CD4-positive, alpha-beta T cell (primary cell): ENCODE data around the gene DDX53. TPM values are rescaled to one million over a fixed set of nuclear protein-coding genes. Genes with fewer than 3 reads are reported as not detected.

Experiments
- ATAC-seq: fragments of 200-7000 bp; cut with Tn5 transposase; one replicate; pipeline ENCODE4 v1.10.0; 2022; ENCODE audit warnings: mild to moderate bottlenecking; ENCODE audit not compliant: poor library complexity
- CTCF ChIA-PET: fragments of 350-600 bp; sonication (Branson Sonifier 250); formaldehyde crosslinking; loops from one replicate; lab custom pipeline; 2021; ENCODE audit warnings: antibody characterized with exemption, inconsistent platforms; lab: Charles Lee
- POLR2A ChIA-PET: fragments of 350-600 bp; sonication (Branson Sonifier 250); formaldehyde crosslinking; loops from one replicate; lab custom pipeline; 2021; ENCODE audit warnings: antibody characterized with exemption, inconsistent platforms; lab: Charles Lee
- DNase-seq, 14 experiments: peaks; one replicate each; pipeline ENCODE4 v3.0.0-alpha.2; 2013 to 2020; ENCODE audit warnings: mixed read lengths in 2 of 14
- H3K27ac ChIP-seq, 2 donors: one replicate each; pipeline versions ENCODE4 v1.5.1 to v1.7.0; 2013; ENCODE audit warnings: low read length in 2 of 2, low read depth in 1 of 2, mild to moderate bottlenecking in 1 of 2
- H3K27me3 ChIP-seq, 2 experiments: 1 replicate in 1 of 2; 2 replicates in 1 of 2; pipeline versions ENCODE4 v1.6.1 to v1.7.0; 2013; ENCODE audit warnings: low read length in 2 of 2, control low read depth in 1 of 2, mild to moderate bottlenecking in 1 of 2, moderate library complexity in 1 of 2; ENCODE audit not compliant: insufficient read depth in 2 of 2, control insufficient read depth in 1 of 2
- H3K36me3 ChIP-seq: one replicate; pipeline ENCODE4 v1.6.1; 2013; ENCODE audit warnings: low read length, control low read depth; ENCODE audit not compliant: insufficient read depth
- H3K4me1 ChIP-seq: one replicate; pipeline ENCODE4 v1.6.1; 2013; ENCODE audit warnings: low read length, control low read depth; ENCODE audit not compliant: insufficient read depth
- H3K4me3 ChIP-seq: one replicate; pipeline ENCODE4 v1.5.1; 2013; ENCODE audit warnings: mild to moderate bottlenecking, low read length, moderate library complexity
- H3K9me3 ChIP-seq, 2 experiments: 1 replicate in 1 of 2; 2 replicates in 1 of 2; pipeline versions ENCODE4 v1.6.1 to v1.7.0; 2013; ENCODE audit warnings: low read length in 2 of 2, mild to moderate bottlenecking in 2 of 2, control low read depth in 1 of 2, moderate library complexity in 1 of 2; ENCODE audit not compliant: control insufficient read depth in 1 of 2, insufficient read depth in 1 of 2
- H3K27ac Mint-ChIP-seq: one replicate; pipeline ENCODE4 v1.8.0; 2020; ENCODE audit warnings: mixed read lengths
- H3K27me3 Mint-ChIP-seq: one replicate; pipeline ENCODE4 v1.8.0; 2021; ENCODE audit warnings: mixed read lengths
- H3K36me3 Mint-ChIP-seq: one replicate; pipeline ENCODE4 v1.8.0; 2021; ENCODE audit warnings: low read depth, mixed read lengths
- H3K4me1 Mint-ChIP-seq: one replicate; pipeline ENCODE4 v1.8.0; 2021; ENCODE audit warnings: low read depth, mixed read lengths
- H3K4me3 Mint-ChIP-seq: one replicate; pipeline ENCODE4 v1.8.0; 2020; ENCODE audit warnings: mild to moderate bottlenecking, mixed read lengths
- H3K9me3 Mint-ChIP-seq: one replicate; pipeline ENCODE4 v1.8.0; 2020; ENCODE audit warnings: mixed read lengths
- CTCF ChIP-seq: fragments of 200-600 bp; IDR thresholded peaks from one replicate; pipeline ENCODE4 v1.8.0; 2022; ENCODE audit warnings: antibody characterized with exemption, mild to moderate bottlenecking
- intact Hi-C, 2 experiments: fragments of 100-400 bp; cut with DNase I in 1 of 2; cut with micrococcal nuclease in 1 of 2; formaldehyde crosslinking; loops; one replicate each; pipeline versions ENCODE4 v1.15.1 to v1.9.0; 2023 to 2025; cut with DNase I, micrococcal nuclease
- polyA plus RNA-seq, 2 donors: library from polyadenylated mRNA; unstranded; fragments of 120-200 nt; gene quantifications; one replicate each; pipeline ENCODE4 v1.2.1, GENCODE V29; 2013
- total RNA-seq, 174 experiments: library from RNA in 2 of 174; stranded (reverse) in 2 of 174; gene quantifications; one replicate each; pipeline ENCODE4 v1.2.3 and lab custom pipeline; 2021 to 2026

Gene DDX53
- total RNA-seq (not detected), total RNA-seq (lab: John Stamatoyannopoulos, UW) (0 to 0.13 (median 0) reads per million in 172 experiments)
- polyA plus RNA-seq (2013, experiment 1 of 2): not detected
- not detected for polyA plus RNA-seq (2013, experiment 2 of 2)

GRCh38 chrX:22999696-23000223 is at the start of gene DDX53:
DDX53 (plus strand) TSS chrX:22999960; CDS start chrX:23000058, 98 bp downstream.
- Mint-ChIP-seq H3K36me3 (no peaks in the 10 kb centered on the region), H3K4me3 (no peak within 1 kb of the TSS), H3K27ac (no peak within 1 kb of the TSS), H3K4me1 (no peaks in the 10 kb centered on the region), H3K9me3 (no peaks in the 10 kb centered on the region), H3K27me3 (peaks cover 6% of the 10 kb centered on the region)
- DNase-seq (no peak), ATAC-seq (no peak)
- Histone ChIP-seq H3K4me3 (no peak within 1 kb of the TSS), H3K27ac (no peak within 1 kb of the TSS), H3K36me3 (no peaks in the 10 kb centered on the region), H3K9me3 (peaks cover 0 to 4% of the 10 kb centered on the region in 2 experiments), H3K4me1 (no peaks in the 10 kb centered on the region), H3K27me3 (no peaks in the 10 kb centered on the region)
- ChIA-PET CTCF (no interaction called here), POLR2A (no interaction called here)
- TF ChIP-seq CTCF: no peak
- intact Hi-C loops: no loop called here

- Mint-ChIP-seq H3K4me3 (no peak overlapping the region), H3K27ac (no peak overlapping the region), H3K27me3 (peaks cover under 1% of the 10 kb centered on the region), H3K9me3 (no peaks in the 10 kb centered on the region), H3K4me1 (no peaks in the 10 kb centered on the region), H3K36me3 (no peaks in the 10 kb centered on the region)
- DNase-seq: no peak
- ATAC-seq: no peak
- POLR2A ChIA-PET: no interaction called here
- intact Hi-C loops: no loop called here
- Histone ChIP-seq H3K36me3 (no peaks in the 10 kb centered on the region), H3K9me3 (no peaks in the 10 kb centered on the region), H3K27ac (no peak overlapping the region), H3K4me3 (no peak overlapping the region), H3K27me3 (no peaks in the 10 kb centered on the region), H3K4me1 (no peaks in the 10 kb centered on the region)
- CTCF ChIA-PET: no interaction called here
- TF ChIP-seq CTCF: no peak
These were observed 49.2 kb upstream of the DDX53 start for GRCh38 chrX:22950269-22951266.

- TF ChIP-seq CTCF: no peak
- Mint-ChIP-seq H3K9me3 (no peaks in the 10 kb centered on the region), H3K4me1 (no peaks in the 10 kb centered on the region), H3K27me3 (peaks cover 7% of the 10 kb centered on the region), H3K36me3 (no peaks in the 10 kb centered on the region), H3K27ac (no peak overlapping the region), H3K4me3 (no peak overlapping the region)
- ChIA-PET POLR2A (no interaction called here), CTCF (no interaction called here)
- DNase-seq (no peak), ATAC-seq (no peak)
- H3K36me3 ChIP-seq: no peaks in the 10 kb centered on the region
- H3K27ac ChIP-seq: no peak overlapping the region
- H3K4me1 ChIP-seq: no peaks in the 10 kb centered on the region
- H3K9me3 ChIP-seq: no peaks in the 10 kb centered on the region
- H3K27me3 ChIP-seq: no peaks in the 10 kb centered on the region
- intact Hi-C loops: no loop called here
- no peak overlapping the region for H3K4me3 ChIP-seq
These were observed 47.8 kb upstream of the DDX53 start for GRCh38 chrX:22952010-22952409.
